T-helper 1 cell treated with Interleukin-12 subunit alpha and Interleukin-12 subunit beta and Interleukin-4 antibody, amounts not matched to agents 30 ng/mL and 1 ng/mL, for 36 hours (primary cell): ENCODE results near the gene OR51A2. TPM values are rescaled to one million over a fixed set of nuclear protein-coding genes. Genes with fewer than 3 reads are reported as not detected.

Experiments used
- total RNA-seq: library from RNA; stranded (reverse); gene quantifications from 2 replicates; pipeline ENCODE4 v1.2.3, GENCODE V29; 2022

Gene OR51A2
- total RNA-seq, 1 donor from 2014 or later: not detected

Other genes with a start within 250 kb of the OR51A2 start
- not detected in 2 replicates for gene OR51F1, start 185.8 kb downstream of the OR51A2 start, total RNA-seq
- not detected in 2 replicates for gene OR52R1, start 151.3 kb downstream of the OR51A2 start, total RNA-seq
- not detected in 2 replicates for gene OR51F2, start 134.4 kb downstream of the OR51A2 start, total RNA-seq
- not detected in 2 replicates for gene OR51S1, start 106.5 kb downstream of the OR51A2 start, total RNA-seq
- not detected in 2 replicates for gene OR51T1, start 73.8 kb downstream of the OR51A2 start, total RNA-seq
- not detected in 2 replicates for gene OR51A7, start 51.9 kb downstream of the OR51A2 start, total RNA-seq
- not detected in 2 replicates for gene OR51G2, start 36.4 kb downstream of the OR51A2 start, total RNA-seq
- gene OR51G1, start 31.4 kb downstream of the OR51A2 start, total RNA-seq: not detected in 2 replicates
- gene OR51A4, start 8.1 kb downstream of the OR51A2 start, total RNA-seq: not detected in 2 replicates
- gene OR51L1, start 39.1 kb upstream of the OR51A2 start, total RNA-seq: not detected in 2 replicates
- gene OR52J3, start 90.8 kb upstream of the OR51A2 start, total RNA-seq: not detected in 2 replicates
- gene OR52E2, start 103.9 kb upstream of the OR51A2 start, total RNA-seq: not detected in 2 replicates
- not detected in 2 replicates for gene OR52E1, start 113.9 kb upstream of the OR51A2 start, total RNA-seq
- gene OR52A5, start 182.6 kb upstream of the OR51A2 start, total RNA-seq: not detected in 2 replicates
- gene OR52A1, start 199.0 kb upstream of the OR51A2 start, total RNA-seq: not detected in 2 replicates
- gene OR51V1, start 245.0 kb upstream of the OR51A2 start, total RNA-seq: not detected in 2 replicates